COLO668 (cell line): ENCODE results near the gene TIMELESS.
"Not testable (repeated sequence)": the region's sequence is repeated elsewhere in the genome, so short reads cannot be mapped to it uniquely, and the experiment has no call there.

Source experiments
- DNase-seq: peaks from one replicate; lab custom pipeline; 2025; ENCODE audit not compliant: unreplicated experiment; lab: John Stamatoyannopoulos, UW

TIMELESS gene

DNA sequence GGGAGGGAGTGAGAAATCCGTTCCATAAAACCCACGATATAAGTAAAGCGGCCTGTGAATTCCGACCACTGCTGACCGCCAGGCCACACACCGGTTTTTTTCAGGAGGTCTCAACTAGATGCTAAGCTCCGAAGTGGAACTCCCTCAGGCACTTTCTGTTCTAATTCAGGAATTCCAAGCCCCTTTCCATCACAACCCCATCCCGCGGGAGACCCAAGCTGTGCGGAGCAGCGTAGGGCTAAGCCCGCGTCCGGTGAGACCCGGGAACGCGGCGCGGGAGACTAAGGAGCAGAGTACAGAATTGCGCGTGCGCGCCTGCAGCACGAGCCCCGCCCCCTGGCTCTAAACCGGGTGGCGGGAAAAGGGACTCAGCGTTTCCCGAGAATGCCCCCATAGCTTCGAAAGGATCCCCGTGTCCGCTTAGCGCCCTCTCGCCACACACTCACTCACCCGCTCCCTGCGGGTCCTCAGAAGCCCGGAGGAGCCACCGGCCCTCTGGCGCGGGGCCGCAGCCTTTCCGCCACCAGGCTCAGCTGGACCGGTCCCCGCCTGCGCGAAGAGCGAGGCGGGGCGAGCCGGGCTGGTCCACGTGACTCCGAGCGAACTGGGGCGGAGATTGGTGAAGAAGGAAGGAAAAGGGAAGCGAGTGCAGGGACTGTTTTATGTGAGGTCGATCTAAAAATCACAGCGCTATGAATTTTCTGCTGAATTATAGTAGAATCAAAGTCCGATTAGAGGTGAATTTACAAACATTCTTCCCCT, at the start of gene TIMELESS:
TSS of gene TIMELESS (minus strand) at position 567 of the 762 bp plus-strand sequence. CDS start 15,256 bp downstream, outside the sequence.
- peak; percentile 88 for DNase-seq

DNA sequence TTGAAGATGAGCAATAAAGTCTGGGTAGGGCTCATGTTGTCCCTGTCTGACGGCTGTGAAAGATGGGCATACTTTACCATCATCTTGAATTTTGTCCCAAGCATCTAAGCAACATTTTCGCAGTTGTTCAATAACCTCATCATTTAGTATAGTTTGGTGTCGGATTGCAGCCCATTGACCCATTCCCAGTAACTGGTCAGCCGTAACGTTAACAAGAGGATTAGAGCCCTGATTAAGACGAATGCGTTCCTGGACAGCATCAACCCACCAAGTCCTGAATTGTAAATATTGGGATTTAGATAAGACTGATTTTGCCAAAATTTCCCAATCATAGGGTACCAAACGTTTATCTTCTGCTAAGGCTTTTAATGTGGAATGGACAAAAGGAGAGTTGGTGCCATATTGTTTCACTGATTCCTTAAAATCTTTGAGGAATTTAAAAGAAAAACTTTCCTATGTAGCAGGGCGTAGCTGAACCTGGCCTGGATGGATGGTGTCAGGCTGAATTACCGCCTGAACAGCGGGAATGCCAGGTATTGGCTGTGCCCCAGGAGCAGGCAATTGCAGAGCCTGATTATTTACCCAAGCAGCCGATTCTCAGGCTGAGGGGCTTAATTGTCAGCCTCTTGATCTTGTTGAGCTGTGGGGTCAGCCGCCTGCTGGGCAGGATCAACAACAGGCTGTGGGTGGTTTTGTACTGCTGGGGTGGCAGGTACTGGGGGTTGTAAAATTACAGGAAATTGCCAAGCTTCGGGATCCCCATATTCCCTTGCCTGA, 49.1 kb upstream of the TIMELESS start:
- not testable (repeated sequence) for DNase-seq

DNA sequence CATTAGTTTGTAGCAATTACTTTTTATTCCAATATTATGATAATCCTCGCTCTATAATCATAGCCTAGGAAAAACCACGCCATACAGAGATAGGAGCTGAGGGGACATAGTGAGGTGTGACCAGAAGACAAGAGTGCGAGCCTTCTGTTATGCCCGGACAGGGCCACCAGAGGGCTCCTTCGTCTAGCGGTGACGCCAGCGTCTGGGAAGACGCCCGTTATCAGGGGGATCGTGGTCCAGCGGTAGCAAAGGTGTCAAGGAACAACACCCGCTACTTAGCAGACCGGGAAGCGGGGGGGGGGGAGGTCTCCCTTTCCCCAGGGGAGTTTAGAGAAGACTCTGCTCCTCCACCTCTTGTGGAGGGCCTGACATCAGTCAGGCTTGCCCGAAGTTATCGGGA, 47.5 kb upstream of the TIMELESS start:
- peak; percentile 1 for DNase-seq

DNA sequence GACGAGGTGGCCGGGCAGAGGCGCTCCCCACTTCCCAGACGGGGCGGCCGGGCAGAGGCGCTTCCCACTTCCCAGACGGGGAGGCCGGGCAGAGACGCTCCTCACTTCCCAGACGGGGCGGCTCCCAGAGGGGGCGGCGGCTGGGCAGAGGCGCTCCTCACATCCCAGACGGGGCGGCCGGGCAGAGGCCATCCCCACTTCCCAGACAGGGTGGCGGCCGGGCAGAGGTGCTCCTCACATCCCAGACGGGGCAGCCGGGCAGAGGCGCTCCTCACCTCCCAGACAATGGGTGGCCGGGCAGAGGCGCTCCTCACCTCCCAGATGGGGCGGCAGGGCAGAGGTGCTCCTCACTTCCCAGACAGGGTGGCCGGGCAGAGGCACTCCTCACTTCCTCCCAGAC, 45.3 kb upstream of the TIMELESS start:
- DNase-seq, result not testable (repeated sequence)

GRCh38 chr12:56494106-56494415, 44.8 kb upstream of the TIMELESS start:
- not testable (repeated sequence) for DNase-seq

GRCh38 chr12:56493409-56494105, 44.3 kb upstream of the TIMELESS start:
- not testable (repeated sequence) for DNase-seq

- no peak for DNase-seq
These were observed 41.1 kb upstream of the TIMELESS start for GRCh38 chr12:56490360-56490759.

- DNase-seq, result peak; percentile 82
These were observed 39.1 kb upstream of the TIMELESS start, which contains the start of gene GLS2 for GRCh38 chr12:56488041-56488955. Gene GLS2 (minus strand): TSS chr12:56488161. CDS start chr12:56488118, 43 bp downstream.

- DNase-seq, result peak; percentile 59
These were observed 38.3 kb upstream of the TIMELESS start for GRCh38 chr12:56487448-56488040.

DNA sequence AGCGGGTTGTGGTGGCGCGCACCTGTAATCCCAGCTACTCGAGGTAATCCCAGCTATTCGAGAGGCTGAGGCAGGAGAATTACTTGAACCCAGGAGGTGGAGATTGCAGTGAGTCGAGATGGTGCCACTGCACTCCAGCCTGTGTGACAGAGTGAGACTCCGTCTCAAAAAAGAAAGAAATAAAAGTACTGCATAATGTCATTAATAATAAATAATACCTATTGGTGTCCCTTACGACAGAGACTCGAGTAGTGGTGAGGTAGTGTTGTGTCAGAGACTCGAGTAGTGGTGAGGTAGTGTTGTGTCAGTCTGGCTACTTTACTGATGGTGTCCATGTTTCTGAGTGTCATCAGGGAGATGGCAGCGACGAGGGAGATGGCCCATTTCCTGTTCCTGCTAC, 37.5 kb upstream of the TIMELESS start:
- no peak for DNase-seq

GRCh38 chr12:56484566-56484965, 35.3 kb upstream of the TIMELESS start:
- no peak for DNase-seq

DNA sequence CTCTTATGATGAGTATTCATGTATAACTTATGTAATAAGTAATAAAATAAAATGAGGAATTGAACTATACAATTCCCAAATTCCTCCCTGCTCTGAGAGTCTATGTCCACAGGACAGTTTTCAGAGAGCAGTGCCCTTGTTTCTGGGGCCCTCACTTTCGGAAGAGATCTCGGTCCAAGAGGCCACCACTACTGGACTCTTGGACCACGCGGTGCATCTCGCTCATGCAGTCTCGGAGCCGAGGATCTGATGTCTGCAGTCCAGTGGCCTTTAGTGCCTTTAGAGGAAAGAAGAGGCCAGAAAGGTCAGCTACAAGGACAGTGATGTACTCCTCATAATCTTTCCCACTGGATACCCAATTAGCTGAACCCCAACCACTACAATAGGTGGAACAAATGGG, 30.4 kb upstream of the TIMELESS start:
- no peak for DNase-seq

DNA sequence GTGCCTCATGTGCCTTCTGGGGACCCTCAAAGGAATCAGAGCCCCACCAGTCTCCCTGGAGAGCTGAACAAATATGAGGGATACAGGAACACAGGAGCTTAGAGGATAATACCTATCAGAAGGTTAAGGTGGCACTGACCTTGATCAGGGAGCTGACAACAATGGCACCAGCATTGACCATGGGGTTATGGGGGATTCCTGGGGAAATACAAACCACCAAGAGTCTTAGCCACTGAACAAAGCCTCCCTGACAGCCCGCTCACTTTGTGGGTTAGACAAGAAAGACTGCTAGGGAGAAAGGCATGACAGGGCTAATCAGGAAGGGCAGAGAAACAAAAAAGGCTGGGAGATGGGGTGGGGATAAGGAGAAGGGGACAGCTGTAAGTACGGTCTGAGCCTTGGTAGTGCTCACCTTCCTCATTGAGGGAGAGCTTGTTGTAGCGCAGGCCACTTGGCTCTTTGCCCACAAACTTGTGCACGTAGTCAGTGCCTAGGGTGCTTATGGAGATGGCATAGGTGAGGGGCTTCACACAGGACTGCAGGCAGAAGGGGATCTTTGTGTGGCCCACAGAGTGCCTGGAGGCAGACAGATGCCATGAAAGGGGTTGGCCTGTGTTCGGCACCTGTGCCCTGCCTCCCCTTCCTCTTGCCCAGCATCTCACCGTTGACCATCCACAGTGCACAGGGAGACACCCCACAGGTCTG, 28.4 kb upstream of the TIMELESS start:
- DNase-seq, result no peak

GRCh38 chr12:56476972-56477432, 27.8 kb upstream of the TIMELESS start:
- no peak for DNase-seq

DNA sequence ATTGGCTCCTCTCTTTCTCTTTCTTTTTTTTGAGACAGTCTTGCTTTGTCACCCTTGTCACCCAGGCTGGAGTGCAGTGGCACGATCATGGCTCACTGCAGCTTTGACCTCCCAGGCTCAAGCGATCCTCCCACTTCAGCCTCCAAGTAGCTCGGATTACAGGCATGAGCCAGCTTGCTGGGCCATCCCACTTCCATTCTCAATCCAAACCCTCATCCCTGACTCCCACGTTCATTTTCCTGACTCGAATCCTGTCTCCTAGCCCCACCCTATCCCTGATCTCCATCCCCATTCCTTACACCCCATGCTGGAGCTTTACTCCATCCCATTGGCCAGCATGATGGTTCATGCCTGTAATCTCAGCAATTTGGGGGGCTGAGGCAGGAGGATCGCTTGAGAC, 26.9 kb upstream of the TIMELESS start:
- no peak for DNase-seq

DNA sequence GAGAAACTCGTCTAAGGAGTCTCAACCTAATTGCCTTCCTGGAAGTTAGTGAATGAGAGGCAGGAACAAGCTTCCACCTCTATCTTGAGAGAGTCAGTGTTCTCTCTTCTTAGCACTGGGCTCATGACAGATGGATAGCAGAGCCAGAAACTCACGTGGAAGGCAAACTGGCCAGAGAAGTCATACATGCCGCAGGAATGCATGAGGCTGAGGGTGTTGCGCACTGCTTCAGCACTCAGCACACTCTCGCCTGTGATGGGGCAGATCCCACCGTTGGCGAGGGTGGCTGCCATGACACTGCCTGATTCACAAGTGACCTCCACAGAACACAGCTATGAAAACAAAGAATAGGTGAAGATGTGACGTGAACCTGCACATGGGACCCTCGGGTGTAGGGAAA, 25.2 kb upstream of the TIMELESS start:
- DNase-seq, result no peak

- peak; percentile 25 for DNase-seq
These were observed 20.0 kb upstream of the TIMELESS start for GRCh38 chr12:56469007-56469930.

- DNase-seq, result peak; percentile 90
These were observed 19.2 kb upstream of the TIMELESS start, which contains the start of gene SPRYD4 for GRCh38 chr12:56468216-56469006. Gene SPRYD4 (plus strand): TSS chr12:56468578. CDS start chr12:56468592, 14 bp downstream.
